HTR-8/SVneo (cell line): Measurements from ENCODE around the gene SIGLEC1.

Experiments
- DNase-seq: peaks from one replicate; pipeline ENCODE4 v3.0.0; 2011; ENCODE audit warnings: low spot score, mixed read lengths; ENCODE audit not compliant: insufficient read length
- FAIRE-seq: peaks from 2 replicates; lab custom pipeline; 2011; peaks lifted over from hg19 to GRCh38; lab: Jason Lieb, UNC

Gene SIGLEC1

GRCh38 chr20:3667434-3668037, 44.9 kb downstream of the SIGLEC1 start:
- no peak for FAIRE-seq
- DNase-seq: no peak

DNA sequence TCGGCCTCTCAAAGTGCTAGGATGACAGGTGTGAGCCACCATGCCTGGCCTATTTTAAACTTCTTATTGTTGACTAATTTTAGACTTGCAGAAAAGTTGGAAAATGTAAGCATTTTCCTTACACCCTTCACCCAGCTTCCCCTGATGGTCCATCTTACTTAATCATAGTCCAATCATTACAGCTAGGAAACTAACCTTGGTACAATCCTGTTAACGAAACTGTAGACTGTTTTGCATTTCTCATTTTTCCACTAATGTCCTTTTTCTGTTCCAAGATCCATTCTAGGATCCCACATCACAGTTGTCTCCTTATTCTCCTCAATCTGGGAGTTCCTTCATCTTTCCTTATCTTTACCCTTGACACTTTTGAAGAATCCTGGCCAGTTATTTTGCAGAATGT, 48.5 kb downstream of the SIGLEC1 start:
- FAIRE-seq: no peak
- no peak for DNase-seq

DNA sequence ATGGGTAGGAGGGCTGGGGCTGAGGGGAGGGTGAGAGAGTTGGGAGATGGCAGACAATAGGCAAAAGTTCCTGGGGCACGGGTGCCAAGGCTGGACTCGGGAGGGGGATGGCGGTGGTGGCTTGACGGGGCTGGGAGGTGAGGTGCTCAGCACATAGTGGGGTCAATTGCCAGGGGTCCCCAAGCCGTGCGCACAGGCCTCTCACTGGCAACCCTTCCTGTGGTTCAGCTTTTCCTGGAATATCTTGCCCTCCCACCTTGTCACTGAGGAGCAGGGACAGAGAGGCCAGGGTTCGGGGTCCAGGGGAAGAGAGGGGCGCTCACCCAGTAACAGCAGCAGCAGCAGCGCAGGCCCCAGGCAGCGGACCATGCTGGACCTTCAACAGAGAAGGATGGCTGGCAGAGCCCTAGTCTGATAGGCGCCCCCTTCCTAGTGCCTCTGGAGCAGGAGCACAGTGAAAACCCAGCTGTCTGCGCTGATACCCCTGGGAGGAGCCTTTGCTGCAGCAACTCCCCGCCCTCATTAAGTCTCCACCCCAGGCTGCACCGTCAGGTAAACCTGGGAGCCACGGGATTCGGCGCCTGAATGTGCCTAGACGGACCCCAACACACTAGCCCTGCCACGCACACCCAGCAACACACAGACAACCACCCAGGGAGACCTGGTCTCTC, 49.2 kb downstream of the SIGLEC1 start, which contains the start of gene GFRA4:
TSS of gene GFRA4 (minus strand) at position 369 of the 671 bp plus-strand sequence. CDS start at position 369, 0 bp downstream.
- FAIRE-seq (no peak), DNase-seq (no peak)
